ENCODE measurements around the gene ELK4. TPM values are rescaled to one million over a fixed set of nuclear protein-coding genes. Genes with fewer than 3 reads are reported as not detected.

ELK4 gene
- total RNA-seq, 1 experiment from 2014 or later: 39.0 TPM

- TF ChIP-seq, protein P1, sequence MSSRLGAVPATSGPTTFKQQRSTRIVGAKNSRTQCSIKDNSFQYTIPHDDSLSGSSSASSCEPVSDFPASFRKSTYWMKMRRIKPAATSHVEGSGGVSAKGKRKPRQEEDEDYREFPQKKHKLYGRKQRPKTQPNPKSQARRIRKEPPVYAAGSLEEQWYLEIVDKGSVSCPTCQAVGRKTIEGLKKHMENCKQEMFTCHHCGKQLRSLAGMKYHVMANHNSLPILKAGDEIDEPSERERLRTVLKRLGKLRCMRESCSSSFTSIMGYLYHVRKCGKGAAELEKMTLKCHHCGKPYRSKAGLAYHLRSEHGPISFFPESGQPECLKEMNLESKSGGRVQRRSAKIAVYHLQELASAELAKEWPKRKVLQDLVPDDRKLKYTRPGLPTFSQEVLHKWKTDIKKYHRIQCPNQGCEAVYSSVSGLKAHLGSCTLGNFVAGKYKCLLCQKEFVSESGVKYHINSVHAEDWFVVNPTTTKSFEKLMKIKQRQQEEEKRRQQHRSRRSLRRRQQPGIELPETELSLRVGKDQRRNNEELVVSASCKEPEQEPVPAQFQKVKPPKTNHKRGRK (CRISPR knock-in tag; IDR thresholded peaks at IDR 0.05; ENCODE audit: borderline replicate concordance): no peak
- TF ChIP-seq, protein P2, sequence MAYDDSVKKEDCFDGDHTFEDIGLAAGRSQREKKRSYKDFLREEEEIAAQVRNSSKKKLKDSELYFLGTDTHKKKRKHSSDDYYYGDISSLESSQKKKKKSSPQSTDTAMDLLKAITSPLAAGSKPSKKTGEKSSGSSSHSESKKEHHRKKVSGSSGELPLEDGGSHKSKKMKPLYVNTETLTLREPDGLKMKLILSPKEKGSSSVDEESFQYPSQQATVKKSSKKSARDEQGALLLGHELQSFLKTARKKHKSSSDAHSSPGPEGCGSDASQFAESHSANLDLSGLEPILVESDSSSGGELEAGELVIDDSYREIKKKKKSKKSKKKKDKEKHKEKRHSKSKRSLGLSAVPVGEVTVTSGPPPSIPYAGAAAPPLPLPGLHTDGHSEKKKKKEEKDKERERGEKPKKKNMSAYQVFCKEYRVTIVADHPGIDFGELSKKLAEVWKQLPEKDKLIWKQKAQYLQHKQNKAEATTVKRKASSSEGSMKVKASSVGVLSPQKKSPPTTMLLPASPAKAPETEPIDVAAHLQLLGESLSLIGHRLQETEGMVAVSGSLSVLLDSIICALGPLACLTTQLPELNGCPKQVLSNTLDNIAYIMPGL (CRISPR knock-in tag; IDR thresholded peaks at IDR 0.05): no peak
Observed at GRCh38 chr1:205580140-205580922, 51.5 kb downstream of the ELK4 start (continued).

GRCh38 chr1:205579711-205580110 is 52.1 kb downstream of the ELK4 start:
- peaks cover 8% of the 10 kb centered on the region; the same call in 1 of the 2 replicates for H3K27me3 Mint-ChIP-seq (ENCODE audit: low read depth)
- TF ChIP-seq, protein P3, sequence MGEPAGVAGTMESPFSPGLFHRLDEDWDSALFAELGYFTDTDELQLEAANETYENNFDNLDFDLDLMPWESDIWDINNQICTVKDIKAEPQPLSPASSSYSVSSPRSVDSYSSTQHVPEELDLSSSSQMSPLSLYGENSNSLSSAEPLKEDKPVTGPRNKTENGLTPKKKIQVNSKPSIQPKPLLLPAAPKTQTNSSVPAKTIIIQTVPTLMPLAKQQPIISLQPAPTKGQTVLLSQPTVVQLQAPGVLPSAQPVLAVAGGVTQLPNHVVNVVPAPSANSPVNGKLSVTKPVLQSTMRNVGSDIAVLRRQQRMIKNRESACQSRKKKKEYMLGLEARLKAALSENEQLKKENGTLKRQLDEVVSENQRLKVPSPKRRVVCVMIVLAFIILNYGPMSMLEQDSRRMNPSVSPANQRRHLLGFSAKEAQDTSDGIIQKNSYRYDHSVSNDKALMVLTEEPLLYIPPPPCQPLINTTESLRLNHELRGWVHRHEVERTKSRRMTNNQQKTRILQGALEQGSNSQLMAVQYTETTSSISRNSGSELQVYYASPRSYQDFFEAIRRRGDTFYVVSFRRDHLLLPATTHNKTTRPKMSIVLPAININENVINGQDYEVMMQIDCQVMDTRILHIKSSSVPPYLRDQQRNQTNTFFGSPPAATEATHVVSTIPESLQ (CRISPR knock-in tag; IDR thresholded peaks at IDR 0.05): no peak
- TF ChIP-seq TP53 (CRISPR knock-in tag; IDR thresholded peaks at IDR 0.05): no peak
- no peak for TF ChIP-seq PREB (CRISPR knock-in tag; IDR thresholded peaks at IDR 0.05; ENCODE audit: borderline replicate concordance)
- TF ChIP-seq, protein P4, sequence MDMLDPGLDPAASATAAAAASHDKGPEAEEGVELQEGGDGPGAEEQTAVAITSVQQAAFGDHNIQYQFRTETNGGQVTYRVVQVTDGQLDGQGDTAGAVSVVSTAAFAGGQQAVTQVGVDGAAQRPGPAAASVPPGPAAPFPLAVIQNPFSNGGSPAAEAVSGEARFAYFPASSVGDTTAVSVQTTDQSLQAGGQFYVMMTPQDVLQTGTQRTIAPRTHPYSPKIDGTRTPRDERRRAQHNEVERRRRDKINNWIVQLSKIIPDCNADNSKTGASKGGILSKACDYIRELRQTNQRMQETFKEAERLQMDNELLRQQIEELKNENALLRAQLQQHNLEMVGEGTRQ (CRISPR knock-in tag; IDR thresholded peaks at IDR 0.05): no peak
- no peak for TF ChIP-seq FOXP1 (CRISPR knock-in tag; IDR thresholded peaks at IDR 0.05; ENCODE audit: borderline replicate concordance)
- TF ChIP-seq ZNF416 (CRISPR knock-in tag; IDR thresholded peaks at IDR 0.05): no peak
- TF ChIP-seq ZNF317 (CRISPR knock-in tag; IDR thresholded peaks at IDR 0.05; ENCODE audit: borderline replicate concordance, low read depth): no peak
- TF ChIP-seq, protein P5, sequence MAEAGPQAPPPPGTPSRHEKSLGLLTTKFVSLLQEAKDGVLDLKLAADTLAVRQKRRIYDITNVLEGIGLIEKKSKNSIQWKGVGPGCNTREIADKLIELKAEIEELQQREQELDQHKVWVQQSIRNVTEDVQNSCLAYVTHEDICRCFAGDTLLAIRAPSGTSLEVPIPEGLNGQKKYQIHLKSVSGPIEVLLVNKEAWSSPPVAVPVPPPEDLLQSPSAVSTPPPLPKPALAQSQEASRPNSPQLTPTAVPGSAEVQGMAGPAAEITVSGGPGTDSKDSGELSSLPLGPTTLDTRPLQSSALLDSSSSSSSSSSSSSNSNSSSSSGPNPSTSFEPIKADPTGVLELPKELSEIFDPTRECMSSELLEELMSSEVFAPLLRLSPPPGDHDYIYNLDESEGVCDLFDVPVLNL (CRISPR knock-in tag; IDR thresholded peaks at IDR 0.05; ENCODE audit: borderline replicate concordance, low read depth): no peak
- no peak for TF ChIP-seq AFF4 (CRISPR knock-in tag; IDR thresholded peaks at IDR 0.05; ENCODE audit: borderline replicate concordance)
- no peak for TF ChIP-seq GABPB1 (CRISPR knock-in tag; IDR thresholded peaks at IDR 0.05)
- no peak for TF ChIP-seq RORB (CRISPR knock-in tag; IDR thresholded peaks at IDR 0.05)
- no peak for TF ChIP-seq E2F1 (CRISPR knock-in tag; IDR thresholded peaks at IDR 0.05)
- TF ChIP-seq, protein P6, sequence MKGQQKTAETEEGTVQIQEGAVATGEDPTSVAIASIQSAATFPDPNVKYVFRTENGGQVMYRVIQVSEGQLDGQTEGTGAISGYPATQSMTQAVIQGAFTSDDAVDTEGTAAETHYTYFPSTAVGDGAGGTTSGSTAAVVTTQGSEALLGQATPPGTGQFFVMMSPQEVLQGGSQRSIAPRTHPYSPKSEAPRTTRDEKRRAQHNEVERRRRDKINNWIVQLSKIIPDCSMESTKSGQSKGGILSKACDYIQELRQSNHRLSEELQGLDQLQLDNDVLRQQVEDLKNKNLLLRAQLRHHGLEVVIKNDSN (CRISPR knock-in tag; IDR thresholded peaks at IDR 0.05): no peak
- TF ChIP-seq, protein P7, sequence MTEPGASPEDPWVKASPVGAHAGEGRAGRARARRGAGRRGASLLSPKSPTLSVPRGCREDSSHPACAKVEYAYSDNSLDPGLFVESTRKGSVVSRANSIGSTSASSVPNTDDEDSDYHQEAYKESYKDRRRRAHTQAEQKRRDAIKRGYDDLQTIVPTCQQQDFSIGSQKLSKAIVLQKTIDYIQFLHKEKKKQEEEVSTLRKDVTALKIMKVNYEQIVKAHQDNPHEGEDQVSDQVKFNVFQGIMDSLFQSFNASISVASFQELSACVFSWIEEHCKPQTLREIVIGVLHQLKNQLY (CRISPR knock-in tag; IDR thresholded peaks at IDR 0.05): no peak
- no peak for TF ChIP-seq NFATC4 (CRISPR knock-in tag; IDR thresholded peaks at IDR 0.05)
- no peak for TF ChIP-seq ZBTB21 (CRISPR knock-in tag; IDR thresholded peaks at IDR 0.05; ENCODE audit: borderline replicate concordance)

More at GRCh38 chr1:205579711-205580110, 52.1 kb downstream of the ELK4 start:
- ATAC-seq: no peak
- ChIA-PET CTCF (interaction anchor here (0.6 to 3.6 kb wide), 11 partner anchors 9 to 398 kb away, joined by 3 to 36 read pairs (median 5); partner anchors contain the start of gene ELK4), POLR2A (no interaction called here)
- Mint-ChIP-seq H3K4me3 (no peak overlapping the region), H3K4me1 (peaks cover 12% of the 10 kb centered on the region), H3K27ac (no peak overlapping the region), H3K36me3 (no peaks in the 10 kb centered on the region), H3K9me3 (no peaks in the 10 kb centered on the region)
- no peak for DNase-seq (ENCODE audit: low spot score)

Data from WTC11 (cell line).